Measurements from ENCODE around the gene KRT76.
"Not testable (repeated sequence)": the region's sequence is repeated elsewhere in the genome, so short reads cannot be mapped to it uniquely, and the experiment has no call there.

The KRT76 gene

DNA sequence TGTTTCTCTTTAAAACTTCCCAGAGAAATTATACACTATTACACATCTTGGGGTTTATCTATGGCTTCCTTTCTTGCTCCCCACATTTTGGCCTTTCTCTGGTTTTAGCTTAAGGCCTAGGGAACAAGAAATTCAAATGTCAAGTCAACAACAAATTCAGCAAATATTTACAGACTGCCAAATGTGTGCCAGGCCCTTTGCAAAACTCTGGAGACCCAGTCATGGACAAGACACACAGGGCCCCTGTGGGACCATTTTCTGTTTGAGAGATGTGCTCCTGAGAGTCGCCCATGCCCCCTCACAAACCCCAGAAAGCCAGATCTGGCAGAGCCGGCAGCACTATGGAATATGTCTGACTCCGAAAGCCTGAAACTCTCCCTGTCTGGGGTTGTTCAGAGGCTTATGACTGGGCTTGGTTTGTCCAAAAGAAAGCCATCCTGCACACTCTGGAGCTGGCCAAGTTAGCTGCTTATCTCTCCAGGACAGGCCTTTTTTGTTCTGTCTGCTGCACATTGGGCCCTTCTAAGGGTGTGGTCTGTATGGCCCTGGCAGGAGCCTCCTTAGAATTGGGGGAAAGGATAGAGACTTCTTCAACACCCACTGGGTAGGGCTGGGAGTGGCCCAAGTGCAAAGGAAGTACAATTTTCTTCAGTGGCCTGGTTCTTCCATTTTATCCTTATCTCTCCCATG lies 19.8 kb upstream of the KRT76 start:
- no peak overlapping the region for H3K4me3 ChIP-seq (ENCODE audit: low read depth, low read length)
- TF ChIP-seq, protein P1, sequence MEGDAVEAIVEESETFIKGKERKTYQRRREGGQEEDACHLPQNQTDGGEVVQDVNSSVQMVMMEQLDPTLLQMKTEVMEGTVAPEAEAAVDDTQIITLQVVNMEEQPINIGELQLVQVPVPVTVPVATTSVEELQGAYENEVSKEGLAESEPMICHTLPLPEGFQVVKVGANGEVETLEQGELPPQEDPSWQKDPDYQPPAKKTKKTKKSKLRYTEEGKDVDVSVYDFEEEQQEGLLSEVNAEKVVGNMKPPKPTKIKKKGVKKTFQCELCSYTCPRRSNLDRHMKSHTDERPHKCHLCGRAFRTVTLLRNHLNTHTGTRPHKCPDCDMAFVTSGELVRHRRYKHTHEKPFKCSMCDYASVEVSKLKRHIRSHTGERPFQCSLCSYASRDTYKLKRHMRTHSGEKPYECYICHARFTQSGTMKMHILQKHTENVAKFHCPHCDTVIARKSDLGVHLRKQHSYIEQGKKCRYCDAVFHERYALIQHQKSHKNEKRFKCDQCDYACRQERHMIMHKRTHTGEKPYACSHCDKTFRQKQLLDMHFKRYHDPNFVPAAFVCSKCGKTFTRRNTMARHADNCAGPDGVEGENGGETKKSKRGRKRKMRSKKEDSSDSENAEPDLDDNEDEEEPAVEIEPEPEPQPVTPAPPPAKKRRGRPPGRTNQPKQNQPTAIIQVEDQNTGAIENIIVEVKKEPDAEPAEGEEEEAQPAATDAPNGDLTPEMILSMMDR (IDR thresholded peaks at IDR 0.05; ENCODE audit: borderline replicate concordance, insufficient read depth, low read depth, low read length): no peak

DNA sequence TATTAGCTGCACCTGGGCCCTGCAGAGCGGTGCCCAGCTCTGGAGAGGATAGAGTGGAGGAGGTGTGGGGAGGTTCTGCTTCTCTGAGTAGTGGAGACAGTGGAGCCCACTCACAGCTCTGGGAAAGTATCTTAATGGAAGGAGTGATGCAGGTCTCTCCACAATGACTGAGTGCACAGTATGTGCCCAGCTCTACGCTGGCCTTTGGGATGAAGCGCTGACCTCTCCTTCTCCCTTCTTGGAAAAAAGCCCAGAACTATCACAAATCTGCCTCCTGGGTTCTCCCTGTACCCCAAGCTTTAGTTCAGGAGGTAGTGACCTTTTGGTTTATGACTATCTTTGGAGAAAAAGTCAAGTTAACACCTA lies 19.3 kb upstream of the KRT76 start:
- TF ChIP-seq, protein P1 (IDR thresholded peaks at IDR 0.05; ENCODE audit: borderline replicate concordance, insufficient read depth, low read depth, low read length): no peak

GRCh38 chr12:52795694-52796428 lies 18.7 kb upstream of the KRT76 start, which contains the start of gene KRT3:
Gene KRT3, minus strand, starts transcription at chr12:52796117. Its CDS starts 75 bp downstream, at chr12:52796042.
- no peak within 1 kb of the TSS for H3K4me3 ChIP-seq (ENCODE audit: low read depth, low read length)
- TF ChIP-seq, protein P1 (IDR thresholded peaks at IDR 0.05; ENCODE audit: borderline replicate concordance, insufficient read depth, low read depth, low read length): no peak

More for the DNA sequence above, 19.3 kb upstream of the KRT76 start:
- H3K4me3 ChIP-seq (ENCODE audit: low read depth, low read length): no peak overlapping the region

DNA sequence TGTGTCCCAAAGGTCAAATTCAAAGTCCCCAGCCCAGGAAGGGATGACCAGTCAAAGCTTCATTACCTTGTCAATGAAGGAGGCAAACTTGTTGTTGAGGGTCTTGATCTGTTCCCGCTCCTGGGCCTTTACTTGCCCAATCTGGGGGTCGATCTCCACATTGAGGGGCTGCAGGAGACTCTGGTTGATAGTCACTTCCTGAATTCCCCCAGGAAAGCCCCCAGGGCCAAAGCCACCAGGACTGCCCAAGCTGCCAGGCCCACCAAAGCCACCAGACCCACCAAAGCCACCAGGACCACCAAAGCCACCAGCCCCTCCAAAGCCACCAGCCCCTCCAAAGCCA lies 18.2 kb upstream of the KRT76 start:
- H3K4me3 ChIP-seq (ENCODE audit: low read depth, low read length): not testable (repeated sequence)

- H3K4me3 ChIP-seq (ENCODE audit: low read depth, low read length): no peak overlapping the region
- TF ChIP-seq, protein P1 (IDR thresholded peaks at IDR 0.05; ENCODE audit: borderline replicate concordance, insufficient read depth, low read depth, low read length): no peak
These were observed 17.6 kb upstream of the KRT76 start for GRCh38 chr12:52794479-52795331.

- H3K4me3 ChIP-seq (ENCODE audit: low read depth, low read length): no peak overlapping the region
- TF ChIP-seq, protein P1 (IDR thresholded peaks at IDR 0.05; ENCODE audit: borderline replicate concordance, insufficient read depth, low read depth, low read length): no peak
These were observed 15.3 kb upstream of the KRT76 start for GRCh38 chr12:52792185-52793029.
